Spleen (tissue), 11 donors: Measurements from ENCODE around the gene YIPF3. TPM values are rescaled to one million over a fixed set of nuclear protein-coding genes. Genes with fewer than 3 reads are reported as not detected.

Experiments
- DNase-seq: peaks from one replicate; pipeline ENCODE4 v3.0.0-alpha.2; 2020
- H3K27ac ChIP-seq, 8 donors: fragments of 200-600 bp; sonication (generic) in 7 of 8; 1 replicate in 4 of 8; 2 replicates in 4 of 8; pipeline versions ENCODE4 v1.5.0 to v1.8.0; 2016 to 2021; ENCODE audit warnings: inconsistent platforms in 4 of 8, mild to moderate bottlenecking in 4 of 8, moderate library complexity in 1 of 8
- H3K27me3 ChIP-seq, 7 donors: fragments of 200-600 bp; sonication (generic) in 6 of 7; replicated peaks in 1 of 7; 1 replicate in 4 of 7; 2 replicates in 3 of 7; pipeline versions ENCODE4 v1.5.0 to v1.8.0; 2016 to 2021; ENCODE audit warnings: inconsistent platforms in 3 of 7, mild to moderate bottlenecking in 1 of 7
- H3K36me3 ChIP-seq, 6 donors: fragments of 200-600 bp; sonication (generic) in 5 of 6; 1 replicate in 4 of 6; 2 replicates in 2 of 6; pipeline versions ENCODE4 v1.5.0 to v1.8.0; 2016 to 2021; ENCODE audit warnings: inconsistent platforms in 2 of 6
- H3K4me1 ChIP-seq, 6 donors: fragments of 200-600 bp; sonication (generic) in 5 of 6; 1 replicate in 3 of 6; 2 replicates in 3 of 6; pipeline versions ENCODE4 v1.5.0 to v1.8.0; 2016 to 2021; ENCODE audit warnings: inconsistent platforms in 3 of 6
- H3K4me3 ChIP-seq, 8 donors: fragments of 200-600 bp; sonication (generic) in 7 of 8; 1 replicate in 4 of 8; 2 replicates in 4 of 8; pipeline versions ENCODE4 v1.5.0 to v1.8.0; 2016 to 2021; ENCODE audit warnings: inconsistent platforms in 4 of 8, mild to moderate bottlenecking in 4 of 8, moderate library complexity in 2 of 8
- H3K9me3 ChIP-seq, 8 donors: fragments of 200-600 bp; sonication (generic) in 7 of 8; 1 replicate in 4 of 8; 2 replicates in 4 of 8; pipeline versions ENCODE4 v1.5.0 to v1.8.0; 2016 to 2021; ENCODE audit warnings: inconsistent platforms in 4 of 8
- POLR2A ChIP-seq, 3 donors: fragments of 450-650 bp; IDR thresholded peaks; one replicate each; pipeline ENCODE4 v1.5.1; 2017; ENCODE audit warnings: antibody characterized with exemption in 3 of 3, mild to moderate bottlenecking in 1 of 3
- POLR2AphosphoS5 ChIP-seq, 3 donors: sonication (generic); formaldehyde crosslinking; IDR thresholded peaks; one replicate each; pipeline ENCODE4 v1.5.1; 2017; ENCODE audit warnings: antibody characterized with exemption in 3 of 3
- WGBS, 5 donors: extraction: QIAGEN DNeasy Blood & Tissue Kit in 3 of 5; methylation state at CpG; one replicate each; pipeline versions ENCODE4 v1.1.5 to v1.1.7; 2013 to 2018; 5-methylcytosine and 5-hydroxymethylcytosine counted together
- intact Hi-C: fragments of 100-400 bp; cut with DNase I; formaldehyde crosslinking; loops from one replicate; pipeline ENCODE4 v1.15.0; 2023; ENCODE audit warnings: low total_unique reads
- polyA plus RNA-seq, 3 donors: library from polyadenylated mRNA; stranded (reverse); fragments of 200-250 nt; gene quantifications; one replicate each; pipeline ENCODE4 v1.2.1, GENCODE V29; 2013
- total RNA-seq, 7 donors: library from RNA; depleted of rRNA in 3 of 7; stranded (reverse); fragments of >200 nt in 3 of 7; fragmentation: NEBNext Ultra II Directional in 4 of 7; extraction: Animal tissue kit (Norgen Biotek cat#: 25700) in 4 of 7; gene quantifications; one replicate each; pipeline versions ENCODE4 v1.1.0 to v1.2.1, GENCODE V29; 2016 to 2021
- TF ChIP-seq, protein P1 (sequence below), 11 experiments: fragments of 200-600 bp in 7 of 11; fragments of 450-650 bp in 4 of 11; sonication (generic) in 4 of 11; IDR thresholded peaks in 8 of 11; conservative IDR thresholded peaks in 3 of 11; 1 replicate in 7 of 11; 2 replicates in 4 of 11; pipeline versions ENCODE4 v1.4.0 to v1.8.0; 2016 to 2021; ENCODE audit warnings: antibody characterized with exemption in 11 of 11, inconsistent platforms in 4 of 11, mild to moderate bottlenecking in 1 of 11
- donor health status: healthy with polysubstance abuse.
- donor health status: DM: no; HTN: no; CAD: no; lungs with moderate emphysema.
- donor health status: DM: no; HTN: no; CAD: no.
- donor health status: Bipolar disorder and iron deficiency.
- donor health status: healthy.
- donor health status: DM: no; HTN: no; CAD: no.
- donor health status: DM: yes; HTN: yes; CAD: no.

Gene YIPF3
- total and polyA plus RNA-seq, 10 donors, result 38.0 to 80.1 (median 63.8) TPM

DNA sequence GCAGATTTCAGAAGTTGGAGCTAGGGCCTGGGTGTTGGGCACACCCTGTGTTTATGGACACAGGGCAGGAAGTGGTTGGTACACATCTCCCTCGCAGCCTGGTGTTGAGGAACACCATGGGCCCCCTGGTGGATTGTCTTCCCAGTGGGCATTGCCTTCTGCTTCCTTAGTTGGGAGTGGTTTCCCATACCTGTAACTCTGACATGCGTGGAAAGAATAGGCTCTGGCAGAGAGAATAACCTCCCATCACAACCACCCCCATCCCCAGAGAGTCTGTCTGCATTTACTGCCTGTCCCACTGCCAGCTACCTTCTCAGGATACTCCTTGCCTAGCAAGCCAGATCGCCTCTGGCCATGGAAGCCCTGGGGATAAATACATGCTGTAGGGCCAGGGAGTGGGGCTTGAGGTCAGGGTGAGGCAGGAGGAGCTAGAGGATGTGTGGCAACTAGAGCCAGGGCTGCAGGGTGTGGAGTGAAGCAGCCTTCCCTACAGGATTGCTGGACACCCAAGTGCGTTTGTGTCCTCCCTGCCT is 21.3 kb downstream of the YIPF3 start:
- TF ChIP-seq POLR2A (IDR thresholded peaks at IDR 0.05), result no peak
- TF ChIP-seq, protein P1, sequence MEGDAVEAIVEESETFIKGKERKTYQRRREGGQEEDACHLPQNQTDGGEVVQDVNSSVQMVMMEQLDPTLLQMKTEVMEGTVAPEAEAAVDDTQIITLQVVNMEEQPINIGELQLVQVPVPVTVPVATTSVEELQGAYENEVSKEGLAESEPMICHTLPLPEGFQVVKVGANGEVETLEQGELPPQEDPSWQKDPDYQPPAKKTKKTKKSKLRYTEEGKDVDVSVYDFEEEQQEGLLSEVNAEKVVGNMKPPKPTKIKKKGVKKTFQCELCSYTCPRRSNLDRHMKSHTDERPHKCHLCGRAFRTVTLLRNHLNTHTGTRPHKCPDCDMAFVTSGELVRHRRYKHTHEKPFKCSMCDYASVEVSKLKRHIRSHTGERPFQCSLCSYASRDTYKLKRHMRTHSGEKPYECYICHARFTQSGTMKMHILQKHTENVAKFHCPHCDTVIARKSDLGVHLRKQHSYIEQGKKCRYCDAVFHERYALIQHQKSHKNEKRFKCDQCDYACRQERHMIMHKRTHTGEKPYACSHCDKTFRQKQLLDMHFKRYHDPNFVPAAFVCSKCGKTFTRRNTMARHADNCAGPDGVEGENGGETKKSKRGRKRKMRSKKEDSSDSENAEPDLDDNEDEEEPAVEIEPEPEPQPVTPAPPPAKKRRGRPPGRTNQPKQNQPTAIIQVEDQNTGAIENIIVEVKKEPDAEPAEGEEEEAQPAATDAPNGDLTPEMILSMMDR (IDR thresholded peaks at IDR 0.05 in 8 of 11, conservative IDR thresholded peaks at IDR 0.05 in 3 of 11), result peak in 4 of 11 experiments; percentile 6 to 19 (median 10)
- 64 to 78% (median 71%) methylated on average over 2 to 4 of the region's 4 CpGs for WGBS, 5 donors
- intact Hi-C loops, result no loop called here
- DNase-seq, result no peak
- Histone ChIP-seq H3K4me3 (no peak overlapping the region), H3K27me3 (no peaks in the 10 kb centered on the region), H3K27ac (peak overlapping the region in 2 of 8 donors; percentile 8 to 9), H3K4me1 (peaks cover 0 to 30% (median 18%) of the 10 kb centered on the region in 6 donors), H3K36me3 (peaks cover 0 to 56% (median 28%) of the 10 kb centered on the region in 6 donors), H3K9me3 (no peaks in the 10 kb centered on the region)

DNA sequence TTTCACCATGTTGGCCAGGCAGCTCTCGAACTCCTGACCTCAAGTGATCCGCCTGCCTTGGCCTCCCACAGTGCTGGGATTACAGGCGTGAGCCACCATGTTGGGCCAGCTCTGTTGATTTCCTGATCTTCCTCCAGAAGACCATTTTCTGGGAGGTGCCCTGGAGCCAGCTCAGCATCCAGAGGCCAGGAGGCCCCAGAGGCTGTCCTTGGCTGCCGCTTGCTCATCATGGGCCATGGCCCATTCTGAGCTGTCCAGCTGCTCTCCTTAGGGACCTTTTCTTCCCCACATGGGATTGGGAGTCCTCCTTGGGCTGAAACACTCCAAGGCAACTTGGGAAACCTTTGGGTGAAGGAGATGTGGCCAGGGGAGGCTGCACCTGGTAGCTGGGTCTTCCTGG is 22.0 kb downstream of the YIPF3 start:
- no peak overlapping the region for H3K4me3 ChIP-seq
- H3K27me3 ChIP-seq, result no peaks in the 10 kb centered on the region
- peaks cover 0 to 28% (median 17%) of the 10 kb centered on the region in 6 donors for H3K4me1 ChIP-seq
- no peak for DNase-seq
- peak overlapping the region in 2 of 8 donors; percentile 8 to 9 for H3K27ac ChIP-seq
- peaks cover 0 to 49% (median 21%) of the 10 kb centered on the region in 6 donors for H3K36me3 ChIP-seq
- WGBS, 5 donors, result 93 to 100% (median 96%) methylated on average over 4 of the region's 4 CpGs
- no peak for TF ChIP-seq POLR2AphosphoS5 (IDR thresholded peaks at IDR 0.05)
- TF ChIP-seq, protein P1 (IDR thresholded peaks at IDR 0.05 in 8 of 11, conservative IDR thresholded peaks at IDR 0.05 in 3 of 11), result no peak
- no peak for TF ChIP-seq POLR2A (IDR thresholded peaks at IDR 0.05)
- H3K9me3 ChIP-seq, result no peaks in the 10 kb centered on the region
- intact Hi-C loops, result no loop called here

DNA sequence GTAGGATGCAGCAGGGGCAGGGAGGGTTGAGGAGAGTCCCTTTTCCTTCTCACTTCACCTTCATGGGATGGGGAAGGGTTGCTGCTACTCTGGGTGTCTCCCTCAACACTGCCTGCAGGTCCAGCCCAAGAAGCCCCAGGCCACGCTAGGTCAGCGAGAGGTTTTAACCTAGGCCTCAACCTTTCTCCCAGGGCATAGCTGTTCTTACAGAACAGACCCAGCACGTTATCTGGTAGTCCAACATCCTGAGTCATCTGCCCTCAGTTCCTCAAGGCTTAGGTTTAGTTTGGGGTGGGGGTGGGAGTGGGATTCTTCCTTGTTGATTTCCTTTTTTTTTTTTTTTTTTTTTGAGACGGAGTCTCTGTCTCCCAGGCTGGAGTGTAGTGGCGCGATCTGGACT is 22.4 kb downstream of the YIPF3 start:
- no peaks in the 10 kb centered on the region for H3K9me3 ChIP-seq
- H3K4me3 ChIP-seq, result no peak overlapping the region
- WGBS, 5 donors, result 87 to 99% (median 92%) methylated on average over 5 to 6 of the region's 6 CpGs
- no peak for DNase-seq
- H3K4me1 ChIP-seq, result peaks cover 0 to 23% (median 15%) of the 10 kb centered on the region in 6 donors
- TF ChIP-seq POLR2AphosphoS5 (IDR thresholded peaks at IDR 0.05) (no peak), POLR2A (IDR thresholded peaks at IDR 0.05) (no peak)
- TF ChIP-seq, protein P1 (IDR thresholded peaks at IDR 0.05 in 8 of 11, conservative IDR thresholded peaks at IDR 0.05 in 3 of 11), result no peak
- H3K27ac ChIP-seq, result no peak overlapping the region
- peaks cover 0 to 45% (median 16%) of the 10 kb centered on the region in 6 donors for H3K36me3 ChIP-seq
- intact Hi-C loops, result no loop called here
- no peaks in the 10 kb centered on the region for H3K27me3 ChIP-seq

DNA sequence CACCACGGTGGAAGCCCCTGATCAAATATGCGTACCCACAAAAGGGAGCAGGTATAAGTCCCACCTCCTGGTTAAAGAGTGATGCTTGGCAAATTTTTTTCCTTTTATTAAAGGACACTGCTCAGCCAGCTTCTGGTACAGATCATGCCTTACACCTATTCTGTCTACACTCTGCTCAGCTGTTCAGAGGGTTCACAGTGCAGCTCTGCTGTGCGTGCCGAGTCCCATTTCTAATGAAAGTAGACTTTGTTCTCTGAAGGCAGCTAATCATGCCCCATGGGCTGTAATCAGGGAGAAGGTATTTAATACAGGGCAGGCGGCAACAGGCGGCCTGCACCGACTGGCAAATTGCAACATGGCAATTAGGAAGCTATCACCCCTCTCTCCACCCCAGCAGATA is 22.9 kb downstream of the YIPF3 start:
- H3K4me3 ChIP-seq, result no peak overlapping the region
- DNase-seq, result no peak
- peaks cover 0 to 20% (median 14%) of the 10 kb centered on the region in 6 donors for H3K4me1 ChIP-seq
- intact Hi-C loops, result no loop called here
- no peaks in the 10 kb centered on the region for H3K27me3 ChIP-seq
- 89 to 95% (median 94%) methylated on average over 7 of the region's 7 CpGs for WGBS, 5 donors
- peaks cover 0 to 40% (median 11%) of the 10 kb centered on the region in 6 donors for H3K36me3 ChIP-seq
- H3K9me3 ChIP-seq, result no peaks in the 10 kb centered on the region
- H3K27ac ChIP-seq, result no peak overlapping the region
- TF ChIP-seq POLR2AphosphoS5 (IDR thresholded peaks at IDR 0.05), result no peak
- TF ChIP-seq POLR2A (IDR thresholded peaks at IDR 0.05), result no peak
- TF ChIP-seq, protein P1 (IDR thresholded peaks at IDR 0.05 in 8 of 11, conservative IDR thresholded peaks at IDR 0.05 in 3 of 11), result no peak
